NCI-H69 (cell line): ENCODE results near the gene THSD8.
A peak's percentile ranks its signal among the peaks of the same experiment; 100 is the strongest.
"Not testable (repeated sequence)": the region's sequence is repeated elsewhere in the genome, so short reads cannot be mapped to it uniquely, and the experiment has no call there.

Experiments used
- DNase-seq: peaks from one replicate; lab custom pipeline; 2025; lab: John Stamatoyannopoulos, UW

THSD8 gene

GRCh38 chr19:12792051-12792852 lies 9.6 kb upstream of the THSD8 start:
- DNase-seq: peak; percentile 89

- peak; percentile 66 for DNase-seq
Measured at GRCh38 chr19:12792853-12793289, 9.0 kb upstream of the THSD8 start.

GRCh38 chr19:12793290-12794195 lies 8.3 kb upstream of the THSD8 start:
- DNase-seq: peak; percentile 96

GRCh38 chr19:12794196-12794941 lies 7.5 kb upstream of the THSD8 start:
- peak; percentile 33 for DNase-seq

- no peak for DNase-seq
Measured at GRCh38 chr19:12794971-12795381, 6.9 kb upstream of the THSD8 start.

- peak; percentile 93 for DNase-seq
Measured at GRCh38 chr19:12796146-12797071, 5.5 kb upstream of the THSD8 start.

GRCh38 chr19:12797141-12797587 lies 4.7 kb upstream of the THSD8 start:
- peak; percentile 29 for DNase-seq

- DNase-seq: not testable (repeated sequence)
Measured at GRCh38 chr19:12797607-12798006, 4.3 kb upstream of the THSD8 start.

- DNase-seq: no peak
Measured at GRCh38 chr19:12799742-12800465, 2.0 kb upstream of the THSD8 start.

GRCh38 chr19:12800466-12800770 lies 1.5 kb upstream of the THSD8 start:
- no peak for DNase-seq

- peak; percentile 60 for DNase-seq
Measured at GRCh38 chr19:12800923-12801465, 875 bp upstream of the THSD8 start.

- no peak for DNase-seq
Measured at GRCh38 chr19:12802267-12803106, 618 bp downstream of the THSD8 start.

- no peak for DNase-seq
Measured at GRCh38 chr19:12804051-12804450, 2.2 kb downstream of the THSD8 start.

- DNase-seq: peak; percentile 98
Measured at GRCh38 chr19:12806242-12807081, 4.6 kb downstream of the THSD8 start, which contains the start of gene RNASEH2A. Gene RNASEH2A, plus strand, starts transcription at chr19:12806584. Its CDS starts 90 bp downstream, at chr19:12806674.

- no peak for DNase-seq
Measured at GRCh38 chr19:12815088-12815487, 13.2 kb downstream of the THSD8 start.

GRCh38 chr19:12817188-12817587 lies 15.3 kb downstream of the THSD8 start:
- not testable (repeated sequence) for DNase-seq

GRCh38 chr19:12817810-12818209 lies 15.9 kb downstream of the THSD8 start:
- not testable (repeated sequence) for DNase-seq

GRCh38 chr19:12821761-12822160 lies 19.9 kb downstream of the THSD8 start:
- peak; percentile 60 for DNase-seq
